Lower lobe of right lung (tissue), 2 donors: ENCODE results near the gene CYP4F8. TPM values are rescaled to one million over a fixed set of nuclear protein-coding genes. Genes with fewer than 3 reads are reported as not detected.

Source experiments
- ATAC-seq, 2 donors: fragments of 200-7000 bp; cut with Tn5 transposase; one replicate each; pipeline ENCODE4 v1.9.1; 2020 to 2022; ENCODE audit warnings: mild to moderate bottlenecking in 2 of 2, moderate library complexity in 2 of 2
- DNase-seq: peaks from one replicate; pipeline ENCODE4 v3.0.0-alpha.2; 2020
- H3K27ac ChIP-seq: fragments of 200-600 bp; one replicate; pipeline ENCODE4 v1.8.0; 2022
- H3K27me3 ChIP-seq: fragments of 200-600 bp; one replicate; pipeline ENCODE4 v1.8.0; 2022; ENCODE audit warnings: low read depth
- H3K36me3 ChIP-seq: fragments of 200-600 bp; one replicate; pipeline ENCODE4 v1.8.0; 2022; ENCODE audit warnings: mild to moderate bottlenecking
- H3K4me1 ChIP-seq: fragments of 200-600 bp; one replicate; pipeline ENCODE4 v1.8.0; 2022
- H3K4me3 ChIP-seq: fragments of 200-600 bp; one replicate; pipeline ENCODE4 v1.8.0; 2022; ENCODE audit warnings: mild to moderate bottlenecking
- H3K9me3 ChIP-seq: fragments of 200-600 bp; one replicate; pipeline ENCODE4 v1.8.0; 2022
- intact Hi-C: fragments of 100-400 bp; cut with DNase I; formaldehyde crosslinking; loops from one replicate; pipeline ENCODE4 v1.11.0; 2022
- total RNA-seq: library from RNA; stranded (reverse); fragmentation: NEBNext Ultra II Directional; extraction: Animal tissue kit (Norgen Biotek cat#: 25700); gene quantifications from one replicate; pipeline ENCODE4 v1.2.1, GENCODE V29; 2021
- TF ChIP-seq, protein P1 (sequence below): fragments of 200-600 bp; IDR thresholded peaks from one replicate; pipeline ENCODE4 v1.8.0; 2022; ENCODE audit warnings: antibody characterized with exemption, mild to moderate bottlenecking
- donor health status: DM: no; HTN: yes; CAD: no; lungs with severe emphysema.

CYP4F8 gene
- total RNA-seq, 1 donor from 2014 or later: not detected

DNA sequence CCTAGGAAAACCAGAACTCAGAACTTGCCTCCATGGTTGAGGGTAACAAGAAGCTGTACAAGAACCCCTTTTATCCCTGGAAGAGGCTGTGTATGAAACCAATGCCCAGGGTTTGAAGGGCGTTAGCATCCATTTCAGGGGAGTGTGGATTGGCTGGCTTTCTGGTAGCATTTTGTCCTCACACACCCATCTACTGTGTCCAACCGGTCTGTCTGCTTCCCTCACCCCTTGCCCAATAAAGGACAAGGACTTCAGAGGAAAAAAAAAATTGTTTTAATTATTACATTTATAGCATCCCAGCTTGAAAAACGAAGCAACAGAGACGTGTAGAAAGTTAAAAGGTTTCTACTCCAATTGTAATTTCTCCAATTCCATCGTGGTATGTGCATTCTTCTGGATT lies 2.7 kb upstream of the CYP4F8 start:
- Histone ChIP-seq H3K36me3 (no peaks in the 10 kb centered on the region), H3K4me3 (no peak overlapping the region), H3K27ac (no peak overlapping the region), H3K27me3 (peaks cover 5% of the 10 kb centered on the region), H3K4me1 (no peaks in the 10 kb centered on the region), H3K9me3 (no peaks in the 10 kb centered on the region)
- intact Hi-C loops: no loop called here
- TF ChIP-seq, protein P1, sequence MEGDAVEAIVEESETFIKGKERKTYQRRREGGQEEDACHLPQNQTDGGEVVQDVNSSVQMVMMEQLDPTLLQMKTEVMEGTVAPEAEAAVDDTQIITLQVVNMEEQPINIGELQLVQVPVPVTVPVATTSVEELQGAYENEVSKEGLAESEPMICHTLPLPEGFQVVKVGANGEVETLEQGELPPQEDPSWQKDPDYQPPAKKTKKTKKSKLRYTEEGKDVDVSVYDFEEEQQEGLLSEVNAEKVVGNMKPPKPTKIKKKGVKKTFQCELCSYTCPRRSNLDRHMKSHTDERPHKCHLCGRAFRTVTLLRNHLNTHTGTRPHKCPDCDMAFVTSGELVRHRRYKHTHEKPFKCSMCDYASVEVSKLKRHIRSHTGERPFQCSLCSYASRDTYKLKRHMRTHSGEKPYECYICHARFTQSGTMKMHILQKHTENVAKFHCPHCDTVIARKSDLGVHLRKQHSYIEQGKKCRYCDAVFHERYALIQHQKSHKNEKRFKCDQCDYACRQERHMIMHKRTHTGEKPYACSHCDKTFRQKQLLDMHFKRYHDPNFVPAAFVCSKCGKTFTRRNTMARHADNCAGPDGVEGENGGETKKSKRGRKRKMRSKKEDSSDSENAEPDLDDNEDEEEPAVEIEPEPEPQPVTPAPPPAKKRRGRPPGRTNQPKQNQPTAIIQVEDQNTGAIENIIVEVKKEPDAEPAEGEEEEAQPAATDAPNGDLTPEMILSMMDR: no peak
- no peak for ATAC-seq
- DNase-seq: no peak

DNA sequence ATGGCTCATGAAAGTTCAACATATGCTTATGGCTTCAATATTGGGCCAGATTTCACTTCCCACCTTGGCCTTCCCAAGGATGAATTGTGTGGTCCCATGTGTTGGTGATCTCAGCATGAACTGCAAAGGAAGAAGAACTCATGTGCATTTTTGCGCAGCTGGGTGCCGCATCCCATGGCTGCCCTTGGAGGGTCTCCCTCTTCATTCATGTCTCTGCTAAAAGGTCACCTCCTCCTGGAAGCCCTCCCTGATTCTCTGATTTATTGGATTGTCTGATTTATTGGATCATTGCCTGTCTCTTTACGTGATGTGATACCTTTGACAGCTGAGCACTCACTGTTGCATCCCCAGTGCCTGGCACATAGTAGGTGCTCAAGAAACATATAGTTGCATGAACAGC lies 1.7 kb upstream of the CYP4F8 start:
- TF ChIP-seq, protein P1: no peak
- Histone ChIP-seq H3K9me3 (no peaks in the 10 kb centered on the region), H3K4me3 (no peak overlapping the region), H3K4me1 (no peaks in the 10 kb centered on the region), H3K36me3 (no peaks in the 10 kb centered on the region), H3K27me3 (peaks cover 5% of the 10 kb centered on the region), H3K27ac (no peak overlapping the region)
- intact Hi-C loops: no loop called here
- DNase-seq (no peak), ATAC-seq (no peak)

DNA sequence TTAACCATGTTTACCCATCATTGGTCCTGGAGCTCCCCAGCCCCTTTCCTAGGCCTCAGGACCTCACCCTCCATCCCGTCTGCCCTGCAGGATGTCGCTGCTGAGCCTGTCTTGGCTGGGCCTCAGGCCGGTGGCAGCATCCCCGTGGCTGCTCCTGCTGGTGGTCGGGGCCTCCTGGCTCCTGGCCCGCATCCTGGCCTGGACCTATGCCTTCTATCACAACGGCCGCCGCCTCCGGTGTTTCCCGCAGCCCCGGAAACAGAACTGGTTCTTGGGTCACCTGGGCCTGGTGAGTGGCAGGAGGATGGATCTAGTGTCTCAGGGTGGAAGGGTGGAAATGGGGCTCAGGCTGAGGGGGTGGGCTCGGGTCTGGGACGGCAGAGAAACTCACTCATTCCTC lies 508 bp downstream of the CYP4F8 start:
- H3K9me3 ChIP-seq: no peaks in the 10 kb centered on the region
- peaks cover 14% of the 10 kb centered on the region for H3K27me3 ChIP-seq
- no peak overlapping the region for H3K4me3 ChIP-seq
- DNase-seq (no peak), ATAC-seq (no peak)
- no peaks in the 10 kb centered on the region for H3K4me1 ChIP-seq
- H3K27ac ChIP-seq: no peak overlapping the region
- intact Hi-C loops: no loop called here
- H3K36me3 ChIP-seq: no peaks in the 10 kb centered on the region
- TF ChIP-seq, protein P1: no peak

GRCh38 chr19:15616183-15616582 lies 1.2 kb downstream of the CYP4F8 start:
- DNase-seq: no peak
- Histone ChIP-seq H3K4me3 (no peak overlapping the region), H3K27ac (no peak overlapping the region), H3K4me1 (no peaks in the 10 kb centered on the region), H3K9me3 (no peaks in the 10 kb centered on the region), H3K27me3 (peaks cover 14% of the 10 kb centered on the region), H3K36me3 (no peaks in the 10 kb centered on the region)
- TF ChIP-seq, protein P1: no peak
- ATAC-seq: no peak
- intact Hi-C loops: no loop called here

- intact Hi-C loops: no loop called here
- H3K9me3 ChIP-seq: no peaks in the 10 kb centered on the region
- TF ChIP-seq, protein P1: no peak
- DNase-seq (no peak), ATAC-seq (no peak)
- no peaks in the 10 kb centered on the region for H3K36me3 ChIP-seq
- peaks cover 14% of the 10 kb centered on the region for H3K27me3 ChIP-seq
- H3K27ac ChIP-seq: no peak overlapping the region
- no peaks in the 10 kb centered on the region for H3K4me1 ChIP-seq
- H3K4me3 ChIP-seq: no peak overlapping the region
These were observed 1.7 kb downstream of the CYP4F8 start for GRCh38 chr19:15616627-15617270.
